HG03575 (cell line): ENCODE results near the gene TANGO2.

Experiments
- ATAC-seq: cut with Tn5 transposase; IDR thresholded peaks from one replicate; pipeline ENCODE4 v1.9.1; 2021; ENCODE audit not compliant: unreplicated experiment, insufficient number of reproducible peaks, low FRiP score; ENCODE audit errors: extremely low read depth

Gene TANGO2

GRCh38 chr22:20020533-20021195 lies at the start of gene TANGO2:
TANGO2 (plus strand) TSS chr22:20021110; CDS start chr22:20036799, 15,689 bp downstream.
- no peak for ATAC-seq

- no peak for ATAC-seq
Observed at GRCh38 chr22:19971276-19972124, 49.4 kb upstream of the TANGO2 start.

GRCh38 chr22:19972251-19972650 lies 48.7 kb upstream of the TANGO2 start:
- no peak for ATAC-seq

- no peak for ATAC-seq
Observed at GRCh38 chr22:19972652-19973550, 48.0 kb upstream of the TANGO2 start.

- no peak for ATAC-seq
Observed at GRCh38 chr22:19973551-19974267, 47.2 kb upstream of the TANGO2 start.

- no peak for ATAC-seq
Observed at GRCh38 chr22:19974268-19974861, 46.5 kb upstream of the TANGO2 start.

- no peak for ATAC-seq
Observed at GRCh38 chr22:19974935-19975706, 45.8 kb upstream of the TANGO2 start.

GRCh38 chr22:19975707-19976035 lies 45.2 kb upstream of the TANGO2 start:
- ATAC-seq, result no peak

GRCh38 chr22:19976671-19977070 lies 44.2 kb upstream of the TANGO2 start:
- ATAC-seq, result no peak

GRCh38 chr22:19977296-19978243 lies 43.3 kb upstream of the TANGO2 start:
- ATAC-seq, result no peak

- no peak for ATAC-seq
Observed at GRCh38 chr22:19978748-19979147, 42.2 kb upstream of the TANGO2 start.

GRCh38 chr22:19979712-19980493 lies 41.0 kb upstream of the TANGO2 start:
- no peak for ATAC-seq

- ATAC-seq, result no peak
Observed at GRCh38 chr22:19980766-19981165, 40.1 kb upstream of the TANGO2 start.

GRCh38 chr22:19981171-19981960 lies 39.5 kb upstream of the TANGO2 start:
- no peak for ATAC-seq
